Adrenal gland (tissue), 5 donors: Measurements from ENCODE around the gene MDK.

ENCODE experiments used
- CTCF ChIP-seq, 6 experiments: fragments of 450-650 bp in 4 of 6; fragments of 200-600 bp in 2 of 6; sonication (generic) in 1 of 6; IDR thresholded peaks; 1 replicate in 5 of 6; 2 replicates in 1 of 6; pipeline versions ENCODE4 v1.5.1 to v1.8.0; 2016 to 2021; ENCODE audit warnings: antibody characterized with exemption in 6 of 6, mild to moderate bottlenecking in 2 of 6, moderate library complexity in 1 of 6
- POLR2A ChIP-seq, 2 donors: fragments of 450-650 bp; IDR thresholded peaks; one replicate each; pipeline ENCODE4 v1.6.1; 2017; ENCODE audit warnings: antibody characterized with exemption in 2 of 2, mild to moderate bottlenecking in 2 of 2, moderate library complexity in 1 of 2
- donor health status: DM: no; HTN: no; CAD: no.

GRCh38 chr11:46335890-46336562 lies 45.4 kb upstream of the MDK start:
- TF ChIP-seq CTCF (IDR thresholded peaks at IDR 0.05) (no peak), POLR2A (IDR thresholded peaks at IDR 0.05) (no peak)
